ENCODE data around the gene IFNL4.
"Not testable (repeated sequence)": the region's sequence is repeated elsewhere in the genome, so short reads cannot be mapped to it uniquely, and the experiment has no call there.

The IFNL4 gene

GRCh38 chr19:39254531-39255345 lies 6.1 kb upstream of the IFNL4 start:
- FAIRE-seq, result no peak

GRCh38 chr19:39253374-39254149 lies 4.9 kb upstream of the IFNL4 start:
- no peak for FAIRE-seq

GRCh38 chr19:39252458-39252857 lies 3.8 kb upstream of the IFNL4 start:
- no peak for FAIRE-seq

- no peak for FAIRE-seq
Observed at GRCh38 chr19:39251846-39252245, 3.2 kb upstream of the IFNL4 start.

- FAIRE-seq, result no peak
Observed at GRCh38 chr19:39251081-39251480, 2.4 kb upstream of the IFNL4 start.

- no peak for FAIRE-seq
Observed at GRCh38 chr19:39247701-39248664, 673 bp downstream of the IFNL4 start.

GRCh38 chr19:39246951-39247669 lies 1.5 kb downstream of the IFNL4 start:
- no peak for FAIRE-seq

- peak; percentile 68 for FAIRE-seq
Observed at GRCh38 chr19:39245166-39245565, 3.5 kb downstream of the IFNL4 start.

GRCh38 chr19:39244410-39245100 lies 4.1 kb downstream of the IFNL4 start, which contains the start of gene IFNL3:
IFNL3 (minus strand) TSS chr19:39245006; CDS start chr19:39244967, 39 bp downstream.
- not testable (repeated sequence) for FAIRE-seq

- FAIRE-seq, result not testable (repeated sequence)
Observed at GRCh38 chr19:39243741-39244140, 4.9 kb downstream of the IFNL4 start.

- FAIRE-seq, result no peak
Observed at GRCh38 chr19:39240421-39240820, 8.2 kb downstream of the IFNL4 start.

GRCh38 chr19:39238944-39239343 lies 9.7 kb downstream of the IFNL4 start:
- FAIRE-seq, result no peak

- no peak for FAIRE-seq
Observed at GRCh38 chr19:39238209-39238608, 10.4 kb downstream of the IFNL4 start.

GRCh38 chr19:39237200-39238184 lies 11.2 kb downstream of the IFNL4 start:
- FAIRE-seq, result no peak

- no peak for FAIRE-seq
Observed at GRCh38 chr19:39236527-39236926, 12.1 kb downstream of the IFNL4 start.

- no peak for FAIRE-seq
Observed at GRCh38 chr19:39232708-39233107, 15.9 kb downstream of the IFNL4 start.

- no peak for FAIRE-seq
Observed at GRCh38 chr19:39230096-39230764, 18.4 kb downstream of the IFNL4 start.

- FAIRE-seq, result no peak
Observed at GRCh38 chr19:39224910-39225309, 23.7 kb downstream of the IFNL4 start.

GRCh38 chr19:39223703-39224279 lies 24.9 kb downstream of the IFNL4 start:
- FAIRE-seq, result no peak
